Adrenal gland (tissue), 12 donors: ENCODE measurements around the gene CAMKMT. TPM values are rescaled to one million over a fixed set of nuclear protein-coding genes. Genes with fewer than 3 reads are reported as not detected.

ENCODE experiments used
- DNase-seq, 7 donors: peaks; one replicate each; pipeline ENCODE4 v3.0.0-alpha.2; 2019 to 2020
- H3K27ac ChIP-seq, 5 donors: fragments of 200-600 bp; sonication (generic) in 4 of 5; 1 replicate in 3 of 5; 2 replicates in 2 of 5; pipeline versions ENCODE4 v1.5.1 to v1.8.0; 2016 to 2020; ENCODE audit warnings: mild to moderate bottlenecking in 1 of 5
- H3K27me3 ChIP-seq: fragments of 200-600 bp; 2 replicates; pipeline ENCODE4 v1.8.0; 2021
- H3K36me3 ChIP-seq, 2 donors: fragments of 200-600 bp; replicated peaks in 1 of 2; 1 replicate in 1 of 2; 2 replicates in 1 of 2; pipeline versions ENCODE4 v1.5.1 to v1.8.0; 2018 to 2022
- H3K4me1 ChIP-seq, 2 donors: fragments of 200-600 bp; replicated peaks in 1 of 2; 1 replicate in 1 of 2; 2 replicates in 1 of 2; pipeline versions ENCODE4 v1.5.1 to v1.8.0; 2018 to 2021
- H3K4me3 ChIP-seq, 4 donors: fragments of 200-600 bp; sonication (generic) in 3 of 4; one replicate each; pipeline ENCODE4 v1.5.1; 2016 to 2018
- H3K9me3 ChIP-seq, 3 donors: fragments of 200-600 bp; sonication (generic) in 1 of 3; replicated peaks in 1 of 3; 1 replicate in 2 of 3; 2 replicates in 1 of 3; pipeline versions ENCODE4 v1.5.1 to v1.8.0; 2016 to 2021
- POLR2A ChIP-seq, 2 donors: fragments of 450-650 bp; IDR thresholded peaks; one replicate each; pipeline ENCODE4 v1.6.1; 2017; ENCODE audit warnings: antibody characterized with exemption in 2 of 2, mild to moderate bottlenecking in 2 of 2, moderate library complexity in 1 of 2
- WGBS, 4 donors: extraction: QIAGEN DNeasy Blood & Tissue Kit in 2 of 4; methylation state at CpG; one replicate each; pipeline versions ENCODE4 v1.1.5 to v1.1.7; 2013 to 2017; 5-methylcytosine and 5-hydroxymethylcytosine counted together
- intact Hi-C, 2 donors: fragments of 100-400 bp; cut with DNase I; formaldehyde crosslinking; loops; one replicate each; pipeline versions ENCODE4 v1.14.1 to v1.15.0; 2022 to 2023
- polyA plus RNA-seq, 3 donors: library from polyadenylated mRNA; stranded (reverse); fragments of 200-250 nt in 2 of 3; fragments of 350-450 nt in 1 of 3; fragmentation: Illumina TruSeq in 1 of 3; extraction: RNeasy Lipid Tissue Mini Kit (QIAGEN cat#74804) in 1 of 3; gene quantifications; one replicate each; pipeline ENCODE4 v1.2.3, GENCODE V29; 2013 to 2014
- total RNA-seq, 9 donors: library from RNA; depleted of rRNA in 4 of 9; stranded (reverse); fragments of >200 nt in 4 of 9; fragments of 120-200 nt in 1 of 9; fragmentation: NEBNext Ultra II Directional in 1 of 9; extraction: Animal tissue kit (Norgen Biotek cat#: 25700) in 1 of 9; gene quantifications; one replicate each; pipeline versions ENCODE4 v1.1.0 to v1.2.4, GENCODE V29; 2013 to 2023
- TF ChIP-seq, protein P1 (sequence below), 6 experiments: fragments of 450-650 bp in 4 of 6; fragments of 200-600 bp in 2 of 6; sonication (generic) in 1 of 6; IDR thresholded peaks; 1 replicate in 5 of 6; 2 replicates in 1 of 6; pipeline versions ENCODE4 v1.5.1 to v1.8.0; 2016 to 2021; ENCODE audit warnings: antibody characterized with exemption in 6 of 6, mild to moderate bottlenecking in 2 of 6, moderate library complexity in 1 of 6
- donor health status: healthy with polysubstance abuse.
- donor health status: Bipolar disorder and iron deficiency.
- donor health status: DM: yes; HTN: yes; CAD: no.
- donor health status: DM: no; HTN: no; CAD: no.
- donor health status: DM: no; HTN: no; CAD: no.
- donor health status: DM: yes; HTN: yes; CAD: no.

Gene CAMKMT
- total and polyA plus RNA-seq, 12 donors, result 2.6 to 14.0 (median 8.6) TPM

DNA sequence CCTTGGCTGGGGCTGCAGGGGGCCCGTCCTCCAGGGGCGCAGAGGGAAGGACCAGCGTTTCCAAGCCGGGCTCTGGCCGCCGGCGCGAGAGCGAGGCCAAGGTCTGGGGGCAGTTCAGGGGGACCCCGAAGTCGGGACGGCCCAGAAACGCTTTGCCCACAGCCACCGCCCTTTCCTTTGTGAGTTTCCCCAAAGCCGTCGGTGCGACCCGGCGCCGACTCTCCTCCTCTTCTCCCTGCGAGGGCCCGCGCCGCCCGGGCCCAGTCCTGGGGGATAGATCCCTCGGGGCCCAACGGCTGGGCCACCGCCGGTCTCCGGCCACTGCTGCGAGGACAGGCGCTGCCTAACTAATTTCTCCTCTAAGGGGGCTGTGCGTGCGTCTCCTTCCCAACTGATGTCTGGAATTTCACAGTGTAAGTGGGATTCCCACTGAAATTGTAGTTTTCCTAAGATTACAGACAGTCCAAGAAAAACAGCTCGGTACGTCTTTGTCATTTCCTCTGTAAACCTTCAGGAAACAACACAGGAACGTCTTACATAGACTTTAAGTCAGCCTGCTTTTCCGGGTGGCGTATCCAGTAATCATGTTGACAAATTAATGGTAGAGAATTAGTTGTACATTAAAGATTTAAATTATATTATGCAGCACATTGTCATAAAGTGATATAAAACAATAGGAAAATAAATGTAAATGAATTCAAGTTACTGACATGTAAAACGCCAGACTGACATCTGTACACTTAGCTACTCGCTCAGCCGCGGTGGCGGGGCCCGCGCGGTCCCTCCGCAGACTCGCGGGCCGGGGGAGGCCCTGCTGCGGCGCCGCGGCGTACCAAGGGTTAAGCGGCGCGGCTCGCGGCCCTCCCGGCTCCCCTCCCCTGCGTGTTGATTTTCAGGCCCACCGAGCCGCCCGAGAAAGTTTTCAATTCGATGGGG, 440.4 kb downstream of the CAMKMT start:
- 6 to 9% (median 7%) methylated on average over 36 to 67 of the region's 67 CpGs for WGBS, 4 donors
- Histone ChIP-seq H3K27ac (no peak overlapping the region), H3K27me3 (peaks cover 83% of the 10 kb centered on the region), H3K36me3 (no peaks in the 10 kb centered on the region), H3K4me1 (peaks cover 0 to 7% of the 10 kb centered on the region in 2 donors), H3K9me3 (no peaks in the 10 kb centered on the region), H3K4me3 (peak overlapping the region in 1 of 4 donors; percentile 11)
- no peak for TF ChIP-seq POLR2A (IDR thresholded peaks at IDR 0.05)
- TF ChIP-seq, protein P1, sequence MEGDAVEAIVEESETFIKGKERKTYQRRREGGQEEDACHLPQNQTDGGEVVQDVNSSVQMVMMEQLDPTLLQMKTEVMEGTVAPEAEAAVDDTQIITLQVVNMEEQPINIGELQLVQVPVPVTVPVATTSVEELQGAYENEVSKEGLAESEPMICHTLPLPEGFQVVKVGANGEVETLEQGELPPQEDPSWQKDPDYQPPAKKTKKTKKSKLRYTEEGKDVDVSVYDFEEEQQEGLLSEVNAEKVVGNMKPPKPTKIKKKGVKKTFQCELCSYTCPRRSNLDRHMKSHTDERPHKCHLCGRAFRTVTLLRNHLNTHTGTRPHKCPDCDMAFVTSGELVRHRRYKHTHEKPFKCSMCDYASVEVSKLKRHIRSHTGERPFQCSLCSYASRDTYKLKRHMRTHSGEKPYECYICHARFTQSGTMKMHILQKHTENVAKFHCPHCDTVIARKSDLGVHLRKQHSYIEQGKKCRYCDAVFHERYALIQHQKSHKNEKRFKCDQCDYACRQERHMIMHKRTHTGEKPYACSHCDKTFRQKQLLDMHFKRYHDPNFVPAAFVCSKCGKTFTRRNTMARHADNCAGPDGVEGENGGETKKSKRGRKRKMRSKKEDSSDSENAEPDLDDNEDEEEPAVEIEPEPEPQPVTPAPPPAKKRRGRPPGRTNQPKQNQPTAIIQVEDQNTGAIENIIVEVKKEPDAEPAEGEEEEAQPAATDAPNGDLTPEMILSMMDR (IDR thresholded peaks at IDR 0.05), result no peak
- intact Hi-C loops, result no loop called here
- peak in 1 of 7 donors; percentile 7 for DNase-seq

DNA sequence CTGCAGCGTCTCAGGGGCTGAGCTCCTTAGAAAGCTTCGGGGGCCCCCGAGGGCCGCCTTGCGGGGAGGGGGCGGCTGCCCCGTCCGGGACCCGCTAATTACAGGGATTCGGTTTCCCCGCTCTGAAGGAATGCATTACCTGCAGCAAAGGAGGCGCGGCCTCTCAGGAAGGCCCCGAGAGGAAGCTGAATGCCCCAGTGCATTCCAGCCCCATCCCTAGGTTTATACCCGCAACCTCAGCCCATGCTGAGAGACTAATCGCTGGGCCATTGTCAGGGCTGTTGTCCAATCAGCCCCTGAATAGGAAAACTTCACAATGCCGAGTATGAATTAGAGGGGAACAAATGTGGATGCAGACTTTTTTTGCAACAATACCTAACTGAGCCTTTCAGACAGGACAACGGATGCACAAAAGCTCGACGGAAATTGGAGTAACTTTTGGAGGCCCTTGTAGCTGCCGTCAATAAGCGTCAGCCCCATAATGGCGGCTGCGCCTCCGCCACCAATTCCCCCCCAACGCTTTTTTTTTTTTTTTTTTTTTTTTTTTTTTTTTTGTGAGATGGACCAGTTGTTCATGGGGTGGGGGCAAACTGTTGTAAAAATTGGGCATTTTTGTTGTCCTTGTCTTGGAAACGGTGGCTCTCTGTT, 441.2 kb downstream of the CAMKMT start:
- 8 to 13% (median 10%) methylated on average over 18 to 27 of the region's 27 CpGs for WGBS, 4 donors
- TF ChIP-seq POLR2A (IDR thresholded peaks at IDR 0.05), result no peak
- TF ChIP-seq, protein P1 (IDR thresholded peaks at IDR 0.05), result no peak
- Histone ChIP-seq H3K27me3 (peaks cover 82% of the 10 kb centered on the region), H3K27ac (no peak overlapping the region), H3K4me1 (peaks cover 0 to 7% of the 10 kb centered on the region in 2 donors), H3K4me3 (peak overlapping the region in 1 of 4 donors; percentile 11), H3K36me3 (no peaks in the 10 kb centered on the region), H3K9me3 (no peaks in the 10 kb centered on the region)
- intact Hi-C loops, result no loop called here
- peak in 1 of 7 donors; percentile 37 for DNase-seq

GRCh38 chr2:44804406-44805265, 442.9 kb downstream of the CAMKMT start:
- TF ChIP-seq, protein P1 (IDR thresholded peaks at IDR 0.05), result no peak
- no peak for TF ChIP-seq POLR2A (IDR thresholded peaks at IDR 0.05)
- 23 to 36% (median 32%) methylated on average over 12 of the region's 12 CpGs for WGBS, 4 donors
- no peak overlapping the region for H3K4me3 ChIP-seq
- H3K4me1 ChIP-seq, result peaks cover 0 to 7% of the 10 kb centered on the region in 2 donors
- H3K27me3 ChIP-seq, result peaks cover 82% of the 10 kb centered on the region
- intact Hi-C loops, result no loop called here
- no peak for DNase-seq
- H3K36me3 ChIP-seq, result no peaks in the 10 kb centered on the region
- no peak overlapping the region for H3K27ac ChIP-seq
- H3K9me3 ChIP-seq, result no peaks in the 10 kb centered on the region
